SJSA1 (cell line): ENCODE measurements around the gene TXNRD1. TPM values are rescaled to one million over a fixed set of nuclear protein-coding genes. Genes with fewer than 3 reads are reported as not detected.

Source experiments
- total RNA-seq: library from RNA; depleted of rRNA; stranded (reverse); fragments of >200 nt; shearing (Covaris generic); gene quantifications from 2 replicates; pipeline ENCODE4 v1.2.3, GENCODE V29; 2014; rRNA removed

TXNRD1 gene
- total RNA-seq, 1 experiment from 2014 or later, result 378 TPM

Other genes starting within 250 kb of the TXNRD1 start
- 67.9 and 72.6 TPM in 2 replicates for gene TDG, start 249.9 kb upstream of the TXNRD1 start, total RNA-seq
- 40.1 and 47.6 TPM in 2 replicates for gene GLT8D2, start 165.6 kb upstream of the TXNRD1 start, total RNA-seq
- 27.0 and 29.8 TPM in 2 replicates for gene HCFC2, start 151.2 kb upstream of the TXNRD1 start, total RNA-seq
- gene NFYB, start 77.6 kb upstream of the TXNRD1 start, total RNA-seq, result 29.5 and 35.9 TPM in 2 replicates
- 2.1 and 4.8 TPM in 2 replicates for gene EID3, start 88.0 kb downstream of the TXNRD1 start, total RNA-seq
- gene CHST11, start 241.2 kb downstream of the TXNRD1 start, total RNA-seq, result 0.41 and 0.71 TPM in 2 replicates